22Rv1 (cell line): ENCODE data around the gene SETBP1.

Experiments
- H3K27ac ChIP-seq: fragments of 450-650 bp; 2 replicates; pipeline ENCODE4 v1.5.1; 2017
- ZFX ChIP-seq: fragments of 450-650 bp; IDR thresholded peaks from 2 replicates; pipeline ENCODE4 v1.6.1; 2017; ENCODE audit warnings: antibody characterized with exemption, borderline replicate concordance
- TF ChIP-seq, protein P1 (sequence below): fragments of 450-650 bp; IDR thresholded peaks from 2 replicates; pipeline ENCODE4 v1.5.1; 2017; ENCODE audit warnings: mild to moderate bottlenecking

The SETBP1 gene

GRCh38 chr18:44789710-44790109, 109.0 kb downstream of the SETBP1 start:
- H3K27ac ChIP-seq, result no peak overlapping the region
- TF ChIP-seq, protein P1, sequence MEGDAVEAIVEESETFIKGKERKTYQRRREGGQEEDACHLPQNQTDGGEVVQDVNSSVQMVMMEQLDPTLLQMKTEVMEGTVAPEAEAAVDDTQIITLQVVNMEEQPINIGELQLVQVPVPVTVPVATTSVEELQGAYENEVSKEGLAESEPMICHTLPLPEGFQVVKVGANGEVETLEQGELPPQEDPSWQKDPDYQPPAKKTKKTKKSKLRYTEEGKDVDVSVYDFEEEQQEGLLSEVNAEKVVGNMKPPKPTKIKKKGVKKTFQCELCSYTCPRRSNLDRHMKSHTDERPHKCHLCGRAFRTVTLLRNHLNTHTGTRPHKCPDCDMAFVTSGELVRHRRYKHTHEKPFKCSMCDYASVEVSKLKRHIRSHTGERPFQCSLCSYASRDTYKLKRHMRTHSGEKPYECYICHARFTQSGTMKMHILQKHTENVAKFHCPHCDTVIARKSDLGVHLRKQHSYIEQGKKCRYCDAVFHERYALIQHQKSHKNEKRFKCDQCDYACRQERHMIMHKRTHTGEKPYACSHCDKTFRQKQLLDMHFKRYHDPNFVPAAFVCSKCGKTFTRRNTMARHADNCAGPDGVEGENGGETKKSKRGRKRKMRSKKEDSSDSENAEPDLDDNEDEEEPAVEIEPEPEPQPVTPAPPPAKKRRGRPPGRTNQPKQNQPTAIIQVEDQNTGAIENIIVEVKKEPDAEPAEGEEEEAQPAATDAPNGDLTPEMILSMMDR, result no peak
- TF ChIP-seq ZFX, result no peak

DNA sequence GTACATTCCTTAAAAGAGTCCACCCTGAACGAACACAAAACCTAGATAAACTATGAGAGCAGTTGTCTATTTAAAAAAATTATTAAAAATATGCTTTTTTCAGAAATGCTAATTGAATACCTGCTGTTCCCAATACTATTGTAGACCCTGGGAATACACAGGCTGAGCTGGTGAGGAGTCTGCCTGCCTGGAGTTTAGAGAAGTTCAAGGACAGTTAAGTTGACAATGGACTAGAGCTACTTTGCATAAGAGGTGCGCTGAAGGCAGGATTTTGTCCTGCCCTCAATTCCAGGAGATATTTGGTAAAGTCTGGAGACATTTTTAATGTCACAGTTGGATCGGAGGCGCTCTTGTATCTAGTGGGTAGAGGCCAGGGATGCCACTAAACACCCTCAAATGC, 110.2 kb downstream of the SETBP1 start:
- H3K27ac ChIP-seq, result no peak overlapping the region
- TF ChIP-seq, protein P1, result no peak
- no peak for TF ChIP-seq ZFX

- TF ChIP-seq ZFX, result no peak
- TF ChIP-seq, protein P1, result no peak
- H3K27ac ChIP-seq, result no peak overlapping the region
These were observed 110.8 kb downstream of the SETBP1 start for GRCh38 chr18:44791520-44791919.

DNA sequence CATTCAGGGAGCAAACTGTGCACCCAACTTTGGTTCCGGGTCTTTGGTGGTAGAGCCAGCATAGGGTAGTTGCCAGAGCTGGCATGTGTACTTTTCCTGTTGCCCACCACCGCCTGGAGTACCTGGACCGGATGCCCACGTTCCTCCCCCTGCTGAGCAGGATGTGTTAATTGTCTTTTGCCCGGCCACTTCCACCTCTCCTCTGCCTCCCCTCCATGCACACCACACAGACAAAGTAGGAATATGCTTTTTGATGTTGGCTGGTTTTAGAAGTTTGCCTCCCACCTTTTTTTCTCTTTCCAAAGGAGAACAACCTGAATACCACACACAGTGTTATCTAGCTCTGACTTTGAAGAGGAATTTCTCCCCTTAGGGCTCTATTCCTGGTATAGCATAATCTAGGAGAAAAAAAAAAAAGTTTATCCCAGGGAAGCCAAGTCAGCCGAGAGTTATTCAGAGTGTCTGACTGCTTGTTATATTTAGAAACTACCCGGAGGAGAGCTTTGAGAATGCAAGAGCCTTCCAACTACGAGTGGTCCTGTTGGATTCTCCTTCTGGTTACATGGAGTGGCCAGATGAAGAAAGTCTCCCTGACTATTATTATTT, 111.9 kb downstream of the SETBP1 start:
- TF ChIP-seq, protein P1, result no peak
- no peak for TF ChIP-seq ZFX

GRCh38 chr18:44793194-44793593, 112.5 kb downstream of the SETBP1 start:
- H3K27ac ChIP-seq, result no peak overlapping the region
- TF ChIP-seq, protein P1, result no peak
- no peak for TF ChIP-seq ZFX

More for the DNA sequence above, 111.9 kb downstream of the SETBP1 start:
- H3K27ac ChIP-seq, result no peak overlapping the region

DNA sequence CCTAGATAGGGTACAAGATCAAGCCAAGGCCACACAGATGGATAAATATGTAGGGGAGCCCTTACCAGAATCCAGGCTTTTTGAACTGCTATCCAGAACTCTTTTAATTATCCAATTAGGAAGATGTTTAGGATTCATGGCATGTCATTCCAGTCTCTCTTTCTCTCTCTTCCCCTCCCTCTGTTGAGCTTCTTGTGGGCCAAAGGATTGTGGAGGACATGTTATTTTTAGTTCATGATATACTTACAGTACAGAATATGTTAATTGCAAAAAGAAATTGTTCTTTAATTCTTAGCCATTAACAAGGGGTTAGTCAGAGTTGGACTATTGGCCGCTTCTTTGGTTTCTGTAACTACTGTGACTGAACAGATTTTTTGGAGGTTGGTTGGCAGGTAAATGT, 113.0 kb downstream of the SETBP1 start:
- no peak for TF ChIP-seq ZFX
- TF ChIP-seq, protein P1, result no peak
- no peak overlapping the region for H3K27ac ChIP-seq

GRCh38 chr18:44795241-44795640, 114.6 kb downstream of the SETBP1 start:
- TF ChIP-seq, protein P1, result no peak
- TF ChIP-seq ZFX, result no peak
- no peak overlapping the region for H3K27ac ChIP-seq
